Thyroid gland (tissue), 4 donors: ENCODE data around the gene VN1R5.

ENCODE experiments used
- CTCF ChIP-seq, 6 experiments: fragments of 200-600 bp in 3 of 6; fragments of 450-650 bp in 3 of 6; sonication (generic) in 3 of 6; IDR thresholded peaks; one replicate each; pipeline ENCODE4 v1.5.1; 2016 to 2019; ENCODE audit warnings: antibody characterized with exemption in 6 of 6, mild to moderate bottlenecking in 2 of 6, inconsistent platforms in 1 of 6, moderate library complexity in 1 of 6
- POLR2A ChIP-seq, 2 donors: fragments of 450-650 bp; IDR thresholded peaks; one replicate each; pipeline ENCODE4 v1.6.1; 2017; ENCODE audit warnings: antibody characterized with exemption in 2 of 2, mild to moderate bottlenecking in 2 of 2, moderate library complexity in 1 of 2

GRCh38 chr1:247290576-247290975, 34.7 kb downstream of the VN1R5 start:
- TF ChIP-seq CTCF (IDR thresholded peaks at IDR 0.05), result no peak
- TF ChIP-seq POLR2A (IDR thresholded peaks at IDR 0.05), result no peak
